SK-N-SH treated with all-trans-retinoic acid at 6 μM for 48 hours (cell line): ENCODE data around the gene DNAH1.

Source experiments
- ATAC-seq: fragments of 200-7000 bp; cut with Tn5 transposase; 3 replicates; pipeline ENCODE4 v1.9.1; 2020; ENCODE audit warnings: mild to moderate bottlenecking, moderate library complexity
- ARNTL ChIP-seq: fragments of 450-650 bp; formaldehyde crosslinking; IDR thresholded peaks from 2 replicates; pipeline ENCODE4 v1.5.0; 2020; ENCODE audit warnings: low read depth, mild to moderate bottlenecking, moderate library complexity, borderline replicate concordance
- BACH2 ChIP-seq: fragments of 250-450 bp; sonication (Bioruptor Pico); IDR thresholded peaks from 2 replicates; pipeline ENCODE4 v1.9.0; 2021; ENCODE audit warnings: mild to moderate bottlenecking, borderline replicate concordance
- CSDC2 ChIP-seq: fragments of 250-450 bp; sonication (Bioruptor Pico); IDR thresholded peaks from 2 replicates; pipeline ENCODE4 v1.5.0; 2020; ENCODE audit warnings: mild to moderate bottlenecking, moderate library complexity
- GLIS3 ChIP-seq: fragments of 250-450 bp; sonication (Bioruptor Pico); IDR thresholded peaks from 2 replicates; pipeline ENCODE4 v1.5.0; 2020; ENCODE audit warnings: mild to moderate bottlenecking, moderate library complexity
- ISL1 ChIP-seq: fragments of 250-450 bp; sonication (Bioruptor Pico); IDR thresholded peaks from 2 replicates; pipeline ENCODE4 v2.1.2; 2022; ENCODE audit warnings: mild to moderate bottlenecking, moderate library complexity
- OSR1 ChIP-seq: fragments of 250-450 bp; sonication (Bioruptor Pico); IDR thresholded peaks from 2 replicates; pipeline ENCODE4 v1.8.0; 2022; ENCODE audit warnings: moderate library complexity, mild to moderate bottlenecking, inconsistent platforms
- RARB ChIP-seq: fragments of 250-450 bp; sonication (Bioruptor Pico); IDR thresholded peaks from 2 replicates; pipeline ENCODE4 v1.8.0; 2021; ENCODE audit warnings: mild to moderate bottlenecking, moderate library complexity
- TCF4 ChIP-seq: fragments of 250-450 bp; sonication (Bioruptor Pico); IDR thresholded peaks from 2 replicates; pipeline ENCODE4 v1.8.0; 2021; ENCODE audit warnings: mild to moderate bottlenecking, moderate library complexity, borderline replicate concordance
- TOX ChIP-seq: fragments of 250-450 bp; sonication (Bioruptor Pico); IDR thresholded peaks from 2 replicates; pipeline ENCODE4 v1.8.0; 2021; ENCODE audit warnings: mild to moderate bottlenecking, moderate library complexity, borderline replicate concordance
- ZC3H10 ChIP-seq: fragments of 250-450 bp; sonication (Bioruptor Pico); IDR thresholded peaks from 2 replicates; pipeline ENCODE4 v1.5.1; 2021; ENCODE audit warnings: mild to moderate bottlenecking, moderate library complexity
- ZFP3 ChIP-seq: fragments of 250-450 bp; sonication (Bioruptor Pico); IDR thresholded peaks from 2 replicates; pipeline ENCODE4 v1.5.0; 2020; ENCODE audit warnings: mild to moderate bottlenecking, moderate library complexity
- ZFP30 ChIP-seq: fragments of 450-650 bp; formaldehyde crosslinking; IDR thresholded peaks from 2 replicates; pipeline ENCODE4 v1.5.0; 2022; ENCODE audit warnings: mild to moderate bottlenecking, moderate library complexity
- ZNF565 ChIP-seq: fragments of 450-650 bp; formaldehyde crosslinking; conservative IDR thresholded peaks from 2 replicates; pipeline ENCODE4 v1.5.0; 2020; ENCODE audit warnings: low read depth, mild to moderate bottlenecking, moderate library complexity
- ZNF70 ChIP-seq: fragments of 450-650 bp; formaldehyde crosslinking; IDR thresholded peaks from 2 replicates; pipeline ENCODE4 v1.5.0; 2020; ENCODE audit warnings: mild to moderate bottlenecking, moderate library complexity
- ZNF8 ChIP-seq: fragments of 450-650 bp; formaldehyde crosslinking; IDR thresholded peaks from 2 replicates; pipeline ENCODE4 v1.5.0; 2020; ENCODE audit warnings: mild to moderate bottlenecking, moderate library complexity
- TF ChIP-seq, protein P1 (sequence below): fragments of 250-450 bp; sonication (Bioruptor Pico); IDR thresholded peaks from 2 replicates; pipeline ENCODE4 v1.5.1; 2021; ENCODE audit warnings: mild to moderate bottlenecking, moderate library complexity
- TF ChIP-seq, protein P2 (sequence below): fragments of 250-450 bp; sonication (Bioruptor Pico); IDR thresholded peaks from 2 replicates; pipeline ENCODE4 v1.5.1; 2020; ENCODE audit warnings: low read depth, mild to moderate bottlenecking, moderate library complexity
- TF ChIP-seq, protein P3 (sequence below): fragments of 250-450 bp; sonication (Bioruptor Pico); IDR thresholded peaks from 2 replicates; pipeline ENCODE4 v1.8.0; 2020; ENCODE audit warnings: mild to moderate bottlenecking, moderate library complexity, borderline replicate concordance
- TF ChIP-seq, protein P4 (sequence below): fragments of 250-450 bp; sonication (Bioruptor Pico); IDR thresholded peaks from 2 replicates; pipeline ENCODE4 v1.8.0; 2021; ENCODE audit warnings: low read depth, mild to moderate bottlenecking, moderate library complexity, borderline replicate concordance
- TF ChIP-seq, protein P5 (sequence below): fragments of 250-450 bp; sonication (Bioruptor Pico); IDR thresholded peaks from 2 replicates; pipeline ENCODE4 v1.5.0; 2020; ENCODE audit warnings: mild to moderate bottlenecking, moderate library complexity

Gene DNAH1

DNA sequence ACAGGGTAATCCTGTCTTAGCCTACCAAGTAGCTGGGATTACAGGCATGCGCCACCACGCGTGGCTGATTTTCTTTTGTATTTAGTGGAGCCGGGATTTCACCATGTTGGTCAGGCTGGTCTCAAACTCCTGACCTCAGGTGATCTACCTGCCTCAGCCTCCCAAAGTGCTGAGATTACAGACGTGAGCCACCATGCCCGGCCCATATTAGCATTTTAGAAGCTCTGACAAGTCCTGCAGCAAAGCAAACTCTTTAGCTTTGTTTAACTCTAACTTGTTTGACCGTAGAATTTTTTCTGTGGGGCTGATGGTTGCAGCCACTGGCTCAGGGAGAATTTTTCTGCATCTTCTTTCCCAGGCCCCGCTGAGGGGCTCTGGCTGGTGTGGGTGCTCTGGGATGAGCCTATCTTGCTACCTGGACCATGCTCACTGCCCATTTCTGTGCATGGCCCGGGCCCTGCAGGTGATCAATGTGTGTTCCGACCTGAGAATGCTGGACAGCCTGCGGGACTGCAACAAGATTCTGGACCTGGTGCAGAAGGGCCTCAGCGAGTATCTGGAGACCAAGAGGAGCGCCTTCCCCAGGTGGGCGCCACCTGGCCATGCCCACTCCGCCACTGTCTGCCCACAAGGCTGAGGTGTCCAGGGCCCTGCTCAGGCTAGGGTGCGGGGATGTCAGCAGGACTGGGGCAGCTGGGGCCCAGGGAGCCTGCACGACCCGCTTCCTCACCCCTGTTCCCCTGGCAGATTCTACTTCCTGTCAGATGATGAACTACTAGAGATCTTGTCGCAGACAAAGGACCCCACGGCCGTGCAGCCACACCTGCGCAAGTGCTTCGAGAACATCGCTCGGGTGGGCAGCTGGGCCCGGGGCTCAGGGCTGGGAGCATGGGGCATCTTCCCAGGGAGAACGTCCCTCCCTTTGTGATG is 41.3 kb downstream of the DNAH1 start:
- no peak for TF ChIP-seq CSDC2 (CRISPR knock-in tag)
- TF ChIP-seq, protein P1, sequence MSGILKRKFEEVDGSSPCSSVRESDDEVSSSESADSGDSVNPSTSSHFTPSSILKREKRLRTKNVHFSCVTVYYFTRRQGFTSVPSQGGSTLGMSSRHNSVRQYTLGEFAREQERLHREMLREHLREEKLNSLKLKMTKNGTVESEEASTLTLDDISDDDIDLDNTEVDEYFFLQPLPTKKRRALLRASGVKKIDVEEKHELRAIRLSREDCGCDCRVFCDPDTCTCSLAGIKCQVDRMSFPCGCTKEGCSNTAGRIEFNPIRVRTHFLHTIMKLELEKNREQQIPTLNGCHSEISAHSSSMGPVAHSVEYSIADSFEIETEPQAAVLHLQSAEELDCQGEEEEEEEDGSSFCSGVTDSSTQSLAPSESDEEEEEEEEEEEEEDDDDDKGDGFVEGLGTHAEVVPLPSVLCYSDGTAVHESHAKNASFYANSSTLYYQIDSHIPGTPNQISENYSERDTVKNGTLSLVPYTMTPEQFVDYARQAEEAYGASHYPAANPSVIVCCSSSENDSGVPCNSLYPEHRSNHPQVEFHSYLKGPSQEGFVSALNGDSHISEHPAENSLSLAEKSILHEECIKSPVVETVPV (CRISPR knock-in tag), result no peak
- TF ChIP-seq, protein P2, sequence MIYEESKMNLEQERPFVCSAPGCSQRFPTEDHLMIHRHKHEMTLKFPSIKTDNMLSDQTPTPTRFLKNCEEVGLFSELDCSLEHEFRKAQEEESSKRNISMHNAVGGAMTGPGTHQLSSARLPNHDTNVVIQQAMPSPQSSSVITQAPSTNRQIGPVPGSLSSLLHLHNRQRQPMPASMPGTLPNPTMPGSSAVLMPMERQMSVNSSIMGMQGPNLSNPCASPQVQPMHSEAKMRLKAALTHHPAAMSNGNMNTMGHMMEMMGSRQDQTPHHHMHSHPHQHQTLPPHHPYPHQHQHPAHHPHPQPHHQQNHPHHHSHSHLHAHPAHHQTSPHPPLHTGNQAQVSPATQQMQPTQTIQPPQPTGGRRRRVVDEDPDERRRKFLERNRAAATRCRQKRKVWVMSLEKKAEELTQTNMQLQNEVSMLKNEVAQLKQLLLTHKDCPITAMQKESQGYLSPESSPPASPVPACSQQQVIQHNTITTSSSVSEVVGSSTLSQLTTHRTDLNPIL (CRISPR knock-in tag), result no peak
- TF ChIP-seq ARNTL, result no peak
- TF ChIP-seq, all 23 proteins: peak for 0
- ATAC-seq, result no peak

DNA sequence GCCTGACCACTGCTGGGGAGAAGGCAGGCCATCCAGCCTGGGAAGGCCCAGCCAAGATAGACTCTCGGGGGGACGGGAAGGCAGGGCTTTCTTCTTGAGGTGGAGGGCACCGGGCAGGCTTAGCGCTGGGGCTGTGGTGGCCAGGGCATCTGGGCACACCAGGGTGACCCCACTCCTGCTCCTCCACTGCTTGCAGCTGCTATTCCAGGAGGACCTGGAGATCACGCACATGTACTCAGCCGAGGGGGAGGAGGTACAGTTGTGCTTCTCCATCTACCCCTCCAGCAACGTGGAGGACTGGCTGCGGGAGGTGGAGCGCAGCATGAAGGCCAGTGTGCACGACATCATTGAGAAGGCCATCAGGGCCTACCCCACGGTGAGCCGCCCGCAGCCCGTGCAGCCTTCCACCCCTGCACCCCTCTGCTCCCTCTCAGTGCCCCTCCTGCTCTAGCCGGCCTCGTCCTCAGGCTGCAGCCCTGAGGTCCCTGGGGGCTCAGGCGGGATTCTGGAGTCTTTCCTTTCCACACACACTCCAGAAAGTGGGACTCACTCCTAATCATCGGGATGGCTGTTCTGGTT is 42.3 kb downstream of the DNAH1 start:
- no peak for TF ChIP-seq ZFP3 (CRISPR knock-in tag)
- TF ChIP-seq, protein P2 (CRISPR knock-in tag), result no peak
- no peak for ATAC-seq

DNA sequence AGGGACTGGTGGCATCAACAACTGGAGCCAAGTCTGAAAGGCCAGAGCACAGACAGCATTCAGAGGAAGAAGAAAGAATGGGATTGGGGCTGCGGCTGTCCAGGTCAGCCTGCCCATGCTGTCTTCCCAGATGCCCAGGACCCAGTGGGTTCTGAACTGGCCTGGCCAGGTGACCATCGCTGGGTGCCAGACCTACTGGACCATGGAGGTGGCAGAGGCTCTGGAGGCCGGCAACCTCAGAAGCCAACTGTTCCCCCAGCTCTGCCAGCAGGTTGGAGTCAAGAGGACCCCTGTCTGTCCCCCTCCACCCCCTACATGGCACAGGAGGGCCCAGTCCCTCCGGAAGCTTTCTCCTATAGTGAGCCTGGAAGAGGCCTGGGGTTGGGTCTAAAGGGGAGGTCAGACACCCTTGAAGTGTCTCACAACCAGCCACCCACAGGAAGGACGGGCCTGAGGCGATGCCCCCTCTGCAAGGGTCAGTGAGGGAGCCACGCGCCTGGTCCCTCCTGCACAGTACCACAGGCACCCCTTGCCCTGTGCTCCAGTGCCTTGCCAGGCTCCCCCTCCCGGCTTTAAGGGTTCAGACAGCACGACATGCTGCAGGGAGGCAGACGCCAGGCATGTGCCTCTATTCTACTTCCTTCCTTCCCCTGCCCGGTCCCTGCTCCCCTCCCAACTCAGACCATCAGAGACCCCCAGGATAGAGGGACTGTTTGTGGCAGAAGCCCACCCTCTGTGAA is 43.2 kb downstream of the DNAH1 start:
- TF ChIP-seq ZNF565 (no peak), ARNTL (no peak), ZNF8 (CRISPR knock-in tag) (no peak), CSDC2 (CRISPR knock-in tag) (no peak), TCF4 (no peak), ZFP30 (CRISPR knock-in tag) (no peak), ZFP3 (CRISPR knock-in tag) (no peak), OSR1 (CRISPR knock-in tag) (no peak), GLIS3 (no peak), BACH2 (no peak), ISL1 (no peak), ZNF70 (CRISPR knock-in tag) (no peak), RARB (CRISPR knock-in tag) (no peak), ZC3H10 (CRISPR knock-in tag) (no peak), TOX (CRISPR knock-in tag) (no peak)
- TF ChIP-seq, protein P1 (CRISPR knock-in tag), result no peak
- TF ChIP-seq, protein P3, sequence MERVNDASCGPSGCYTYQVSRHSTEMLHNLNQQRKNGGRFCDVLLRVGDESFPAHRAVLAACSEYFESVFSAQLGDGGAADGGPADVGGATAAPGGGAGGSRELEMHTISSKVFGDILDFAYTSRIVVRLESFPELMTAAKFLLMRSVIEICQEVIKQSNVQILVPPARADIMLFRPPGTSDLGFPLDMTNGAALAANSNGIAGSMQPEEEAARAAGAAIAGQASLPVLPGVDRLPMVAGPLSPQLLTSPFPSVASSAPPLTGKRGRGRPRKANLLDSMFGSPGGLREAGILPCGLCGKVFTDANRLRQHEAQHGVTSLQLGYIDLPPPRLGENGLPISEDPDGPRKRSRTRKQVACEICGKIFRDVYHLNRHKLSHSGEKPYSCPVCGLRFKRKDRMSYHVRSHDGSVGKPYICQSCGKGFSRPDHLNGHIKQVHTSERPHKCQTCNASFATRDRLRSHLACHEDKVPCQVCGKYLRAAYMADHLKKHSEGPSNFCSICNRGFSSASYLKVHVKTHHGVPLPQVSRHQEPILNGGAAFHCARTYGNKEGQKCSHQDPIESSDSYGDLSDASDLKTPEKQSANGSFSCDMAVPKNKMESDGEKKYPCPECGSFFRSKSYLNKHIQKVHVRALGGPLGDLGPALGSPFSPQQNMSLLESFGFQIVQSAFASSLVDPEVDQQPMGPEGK (CRISPR knock-in tag), result no peak
- TF ChIP-seq, protein P4, sequence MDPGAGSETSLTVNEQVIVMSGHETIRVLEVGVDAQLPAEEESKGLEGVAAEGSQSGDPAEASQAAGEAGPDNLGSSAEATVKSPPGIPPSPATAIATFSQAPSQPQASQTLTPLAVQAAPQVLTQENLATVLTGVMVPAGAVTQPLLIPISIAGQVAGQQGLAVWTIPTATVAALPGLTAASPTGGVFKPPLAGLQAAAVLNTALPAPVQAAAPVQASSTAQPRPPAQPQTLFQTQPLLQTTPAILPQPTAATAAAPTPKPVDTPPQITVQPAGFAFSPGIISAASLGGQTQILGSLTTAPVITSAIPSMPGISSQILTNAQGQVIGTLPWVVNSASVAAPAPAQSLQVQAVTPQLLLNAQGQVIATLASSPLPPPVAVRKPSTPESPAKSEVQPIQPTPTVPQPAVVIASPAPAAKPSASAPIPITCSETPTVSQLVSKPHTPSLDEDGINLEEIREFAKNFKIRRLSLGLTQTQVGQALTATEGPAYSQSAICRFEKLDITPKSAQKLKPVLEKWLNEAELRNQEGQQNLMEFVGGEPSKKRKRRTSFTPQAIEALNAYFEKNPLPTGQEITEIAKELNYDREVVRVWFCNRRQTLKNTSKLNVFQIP, result no peak
- TF ChIP-seq, protein P2 (CRISPR knock-in tag), result no peak
- TF ChIP-seq, protein P5, sequence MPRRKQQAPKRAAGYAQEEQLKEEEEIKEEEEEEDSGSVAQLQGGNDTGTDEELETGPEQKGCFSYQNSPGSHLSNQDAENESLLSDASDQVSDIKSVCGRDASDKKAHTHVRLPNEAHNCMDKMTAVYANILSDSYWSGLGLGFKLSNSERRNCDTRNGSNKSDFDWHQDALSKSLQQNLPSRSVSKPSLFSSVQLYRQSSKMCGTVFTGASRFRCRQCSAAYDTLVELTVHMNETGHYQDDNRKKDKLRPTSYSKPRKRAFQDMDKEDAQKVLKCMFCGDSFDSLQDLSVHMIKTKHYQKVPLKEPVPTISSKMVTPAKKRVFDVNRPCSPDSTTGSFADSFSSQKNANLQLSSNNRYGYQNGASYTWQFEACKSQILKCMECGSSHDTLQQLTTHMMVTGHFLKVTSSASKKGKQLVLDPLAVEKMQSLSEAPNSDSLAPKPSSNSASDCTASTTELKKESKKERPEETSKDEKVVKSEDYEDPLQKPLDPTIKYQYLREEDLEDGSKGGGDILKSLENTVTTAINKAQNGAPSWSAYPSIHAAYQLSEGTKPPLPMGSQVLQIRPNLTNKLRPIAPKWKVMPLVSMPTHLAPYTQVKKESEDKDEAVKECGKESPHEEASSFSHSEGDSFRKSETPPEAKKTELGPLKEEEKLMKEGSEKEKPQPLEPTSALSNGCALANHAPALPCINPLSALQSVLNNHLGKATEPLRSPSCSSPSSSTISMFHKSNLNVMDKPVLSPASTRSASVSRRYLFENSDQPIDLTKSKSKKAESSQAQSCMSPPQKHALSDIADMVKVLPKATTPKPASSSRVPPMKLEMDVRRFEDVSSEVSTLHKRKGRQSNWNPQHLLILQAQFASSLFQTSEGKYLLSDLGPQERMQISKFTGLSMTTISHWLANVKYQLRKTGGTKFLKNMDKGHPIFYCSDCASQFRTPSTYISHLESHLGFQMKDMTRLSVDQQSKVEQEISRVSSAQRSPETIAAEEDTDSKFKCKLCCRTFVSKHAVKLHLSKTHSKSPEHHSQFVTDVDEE (CRISPR knock-in tag), result no peak
- ATAC-seq, result no peak
